ENCODE measurements around the gene DKK3.

- TF ChIP-seq, protein P1, sequence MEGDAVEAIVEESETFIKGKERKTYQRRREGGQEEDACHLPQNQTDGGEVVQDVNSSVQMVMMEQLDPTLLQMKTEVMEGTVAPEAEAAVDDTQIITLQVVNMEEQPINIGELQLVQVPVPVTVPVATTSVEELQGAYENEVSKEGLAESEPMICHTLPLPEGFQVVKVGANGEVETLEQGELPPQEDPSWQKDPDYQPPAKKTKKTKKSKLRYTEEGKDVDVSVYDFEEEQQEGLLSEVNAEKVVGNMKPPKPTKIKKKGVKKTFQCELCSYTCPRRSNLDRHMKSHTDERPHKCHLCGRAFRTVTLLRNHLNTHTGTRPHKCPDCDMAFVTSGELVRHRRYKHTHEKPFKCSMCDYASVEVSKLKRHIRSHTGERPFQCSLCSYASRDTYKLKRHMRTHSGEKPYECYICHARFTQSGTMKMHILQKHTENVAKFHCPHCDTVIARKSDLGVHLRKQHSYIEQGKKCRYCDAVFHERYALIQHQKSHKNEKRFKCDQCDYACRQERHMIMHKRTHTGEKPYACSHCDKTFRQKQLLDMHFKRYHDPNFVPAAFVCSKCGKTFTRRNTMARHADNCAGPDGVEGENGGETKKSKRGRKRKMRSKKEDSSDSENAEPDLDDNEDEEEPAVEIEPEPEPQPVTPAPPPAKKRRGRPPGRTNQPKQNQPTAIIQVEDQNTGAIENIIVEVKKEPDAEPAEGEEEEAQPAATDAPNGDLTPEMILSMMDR (IDR thresholded peaks at IDR 0.05; ENCODE audit: insufficient read depth, low read length, poor library complexity, severe bottlenecking) = no peak
- no peak for TF ChIP-seq EZH2phosphoT487 (conservative IDR thresholded peaks at IDR 0.05; ENCODE audit: low read length)
Observed at GRCh38 chr11:11985954-11986949, 22.2 kb downstream of the DKK3 start.
